Measurements from ENCODE around the gene SLIT3.

The SLIT3 gene

DNA sequence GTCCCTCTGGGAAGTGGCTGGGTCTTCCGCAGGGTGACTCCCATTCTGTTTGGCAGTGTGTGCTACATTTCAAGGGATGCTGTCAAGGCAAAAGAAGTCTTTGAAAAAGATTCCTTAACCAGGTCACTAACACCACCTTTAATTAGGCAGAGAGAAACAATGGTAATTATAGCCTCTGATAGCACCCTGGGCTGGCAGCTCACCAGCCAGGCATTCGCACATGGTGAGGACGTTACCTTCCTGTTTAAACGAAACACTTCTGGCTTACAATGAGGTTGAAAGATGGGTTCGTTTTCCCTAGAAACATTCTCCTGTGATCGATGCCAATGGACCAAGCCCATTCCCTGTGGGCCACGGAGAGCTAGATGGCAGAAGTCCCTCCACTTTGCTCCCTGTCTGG is 491.7 kb downstream of the SLIT3 start:
- DNase-seq, result no peak

- no peak for DNase-seq
These were observed 492.8 kb downstream of the SLIT3 start for GRCh38 chr5:168808051-168808616.

DNA sequence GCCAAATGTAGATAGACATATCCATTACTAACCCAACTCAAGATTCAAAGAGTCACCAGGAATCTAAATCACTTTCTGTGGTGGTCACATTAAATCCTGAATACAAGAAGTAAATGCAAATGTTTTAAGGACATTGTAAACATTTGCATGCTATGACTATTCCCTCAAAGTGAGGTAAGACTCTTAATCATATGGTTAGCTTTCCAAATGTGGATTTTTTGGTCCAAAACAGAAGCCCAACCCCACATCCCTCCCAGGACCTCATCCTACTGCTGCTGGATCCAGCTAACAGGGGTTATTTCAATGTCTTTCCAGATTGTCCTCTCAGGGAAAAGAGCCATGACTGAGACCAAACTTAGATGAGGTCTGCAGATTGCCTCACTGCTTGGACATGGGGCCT is 493.7 kb downstream of the SLIT3 start:
- DNase-seq, result no peak

DNA sequence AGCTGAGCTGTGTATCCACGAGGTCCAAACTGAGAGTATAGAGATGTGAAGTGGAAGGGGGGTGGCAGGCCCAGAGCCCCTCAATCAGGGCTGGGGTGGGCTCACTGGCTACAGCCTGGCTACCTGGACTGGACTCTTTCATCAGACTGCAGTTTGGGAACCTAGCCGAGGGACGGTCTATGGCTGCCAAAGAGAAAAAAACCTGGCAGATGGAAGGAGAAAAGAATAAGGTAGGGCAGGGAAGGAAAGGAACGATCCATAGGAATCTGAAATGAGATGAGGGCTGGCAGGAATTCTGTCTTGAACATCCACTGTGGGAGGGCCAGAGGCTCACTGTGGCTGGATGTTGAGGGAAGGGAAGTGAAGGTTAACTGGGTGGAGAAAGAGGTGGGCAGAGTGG is 497.4 kb downstream of the SLIT3 start:
- DNase-seq, result no peak

- DNase-seq, result no peak
These were observed 498.6 kb downstream of the SLIT3 start for GRCh38 chr5:168802337-168802736.

DNA sequence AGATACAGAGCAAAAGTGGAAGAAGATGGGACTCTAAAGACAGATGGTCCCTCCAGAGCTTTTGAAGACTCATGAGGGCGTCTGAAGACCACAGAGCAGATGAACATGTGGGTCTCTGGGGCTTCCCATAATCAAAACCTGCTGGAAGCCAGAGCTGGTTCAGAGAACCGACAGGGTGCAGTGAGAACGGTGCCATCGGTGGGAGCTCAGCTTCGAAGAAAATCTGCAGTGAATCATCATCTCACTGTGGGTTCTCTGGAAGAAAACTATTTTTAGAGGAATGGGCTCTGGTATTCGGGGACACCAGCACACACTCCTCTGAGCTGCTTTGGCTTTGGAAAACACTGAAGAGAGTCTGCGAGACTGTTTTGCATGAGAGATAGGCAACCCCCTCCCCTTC is 499.4 kb downstream of the SLIT3 start:
- no peak for DNase-seq

DNA sequence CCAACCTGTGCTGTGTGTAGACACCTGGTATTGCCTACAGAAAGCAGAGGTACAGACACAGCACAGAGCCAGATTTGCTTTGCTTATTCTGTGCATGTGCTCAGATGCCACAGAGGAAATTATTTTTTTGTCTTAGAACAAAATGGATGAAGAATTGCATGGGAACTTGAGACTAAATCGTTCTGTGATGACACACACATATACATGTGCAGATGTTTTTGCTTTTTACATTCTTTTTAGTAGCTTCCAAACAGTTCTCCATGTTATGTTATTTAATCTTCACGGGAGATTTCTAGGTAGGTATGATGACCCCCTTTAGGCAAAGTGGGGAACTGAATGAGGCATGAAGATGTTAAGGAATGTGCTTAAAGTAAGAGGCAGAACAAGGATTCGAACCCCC is 500.2 kb downstream of the SLIT3 start:
- no peak for DNase-seq

DNA sequence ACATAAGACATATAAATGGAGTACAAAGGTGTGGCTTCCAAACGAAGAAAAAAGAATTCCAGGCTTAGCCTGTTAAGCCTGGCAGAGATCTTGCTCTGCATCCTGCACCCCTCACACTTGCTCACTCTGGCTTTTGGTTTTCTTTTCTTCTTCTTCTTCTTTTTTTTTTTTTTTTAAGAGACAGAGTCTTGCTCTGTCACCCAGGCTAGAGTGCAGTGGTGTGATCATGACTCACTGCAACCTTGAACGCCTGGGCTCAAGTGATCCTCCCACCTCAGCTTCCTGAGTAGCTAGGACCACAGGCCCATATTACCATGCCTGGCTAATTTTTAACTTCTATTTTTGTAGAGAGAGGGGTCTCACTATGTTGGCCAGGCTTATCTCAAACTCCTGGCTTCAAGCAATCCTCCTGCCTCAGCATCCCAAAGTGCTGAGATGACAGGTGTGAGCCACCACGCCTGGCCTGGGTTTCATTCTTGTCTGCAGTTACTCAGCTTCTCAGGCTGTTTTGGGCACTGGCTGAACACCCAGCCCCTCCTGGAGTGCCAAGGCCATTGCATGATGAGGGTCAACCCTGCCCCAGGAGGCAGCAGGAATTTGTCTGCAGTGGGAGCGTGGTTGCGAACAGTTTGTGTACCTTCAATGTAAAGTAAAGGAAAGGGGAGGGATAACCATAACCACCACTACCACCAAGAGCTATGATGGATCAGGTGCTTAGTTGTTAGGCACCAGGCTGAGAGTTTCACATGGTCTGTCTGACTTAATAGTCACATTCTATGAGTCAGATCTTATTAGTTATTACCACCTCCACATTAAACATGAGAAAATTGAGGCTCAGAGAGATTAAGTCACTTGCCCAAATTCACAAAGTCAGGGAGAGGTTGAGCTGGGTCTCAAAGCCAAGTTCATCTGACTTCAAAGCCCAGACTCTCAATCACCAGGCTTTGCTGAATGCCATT is 502.6 kb downstream of the SLIT3 start:
- DNase-seq, result no peak

DNA sequence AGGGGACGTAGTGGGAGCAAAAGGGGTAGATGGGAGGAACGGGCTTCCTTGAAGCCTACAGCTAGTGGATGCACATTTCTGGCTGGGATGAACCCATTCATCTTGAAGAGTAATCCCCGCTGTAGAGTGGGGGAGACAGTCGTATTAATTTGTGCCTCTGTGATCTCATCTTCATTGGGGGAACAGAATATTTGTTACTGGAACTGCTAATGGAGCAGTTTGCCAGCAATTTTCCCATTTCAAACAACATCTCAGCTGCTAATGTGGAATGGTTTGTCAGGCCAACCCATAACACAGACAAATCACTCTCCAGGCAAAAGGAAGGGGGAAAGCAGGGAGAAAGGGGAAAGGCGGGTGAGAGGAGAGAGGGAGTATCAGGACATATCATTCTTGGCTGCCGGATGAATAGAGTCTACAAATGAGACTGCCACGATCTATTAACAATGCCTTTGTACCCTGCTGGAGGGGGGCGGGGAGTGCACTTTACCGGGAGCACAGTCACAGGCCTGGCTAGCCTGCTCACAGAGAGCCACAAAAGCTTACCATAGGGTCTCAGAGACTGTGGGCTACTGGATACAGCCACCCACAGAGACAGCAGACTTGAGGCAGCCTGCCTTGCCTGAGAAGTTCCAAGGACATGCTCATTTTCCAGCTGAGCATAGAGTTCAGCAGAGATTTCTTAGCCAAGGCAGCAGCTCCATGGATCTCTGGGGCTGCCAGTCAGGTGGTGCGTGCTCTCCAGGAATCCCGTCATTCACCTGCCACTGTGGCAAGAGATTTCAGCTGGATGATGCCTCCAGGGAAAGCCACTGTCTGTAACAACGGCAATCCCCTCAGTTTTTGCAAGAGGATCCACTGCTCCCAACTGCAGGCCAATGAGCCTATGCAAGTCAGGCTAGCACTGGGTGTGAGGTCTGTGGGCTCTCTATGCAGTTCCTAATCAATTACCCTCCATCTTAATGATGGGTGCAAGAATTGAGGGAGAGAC is 504.1 kb downstream of the SLIT3 start:
- no peak for DNase-seq

DNA sequence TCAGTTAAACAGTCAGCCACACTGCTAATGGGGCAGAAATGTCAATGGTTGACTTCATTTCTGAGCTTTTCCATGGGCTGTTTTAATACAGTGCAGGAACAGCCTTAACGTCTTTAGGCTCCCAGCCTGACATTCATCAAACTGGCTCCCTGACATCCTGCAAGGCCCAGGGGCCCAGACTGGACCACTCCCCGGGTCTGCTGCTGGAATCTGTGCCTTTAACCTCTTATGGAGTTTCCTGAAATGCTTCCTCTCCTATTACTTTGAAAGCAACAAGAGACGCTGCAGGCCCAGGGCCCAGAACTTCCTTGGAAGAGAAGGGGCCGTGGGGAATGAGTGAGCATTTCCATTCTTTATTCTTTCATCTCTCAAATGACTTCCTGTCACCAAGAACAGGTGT is 504.9 kb downstream of the SLIT3 start:
- DNase-seq, result no peak

- DNase-seq, result no peak
These were observed 506.8 kb downstream of the SLIT3 start for GRCh38 chr5:168793841-168794837.

- no peak for DNase-seq
These were observed 508.3 kb downstream of the SLIT3 start for GRCh38 chr5:168792678-168793077.

GRCh38 chr5:168790671-168791250 is 510.2 kb downstream of the SLIT3 start:
- DNase-seq, result no peak

GRCh38 chr5:168790002-168790635 is 510.8 kb downstream of the SLIT3 start:
- no peak for DNase-seq

DNA sequence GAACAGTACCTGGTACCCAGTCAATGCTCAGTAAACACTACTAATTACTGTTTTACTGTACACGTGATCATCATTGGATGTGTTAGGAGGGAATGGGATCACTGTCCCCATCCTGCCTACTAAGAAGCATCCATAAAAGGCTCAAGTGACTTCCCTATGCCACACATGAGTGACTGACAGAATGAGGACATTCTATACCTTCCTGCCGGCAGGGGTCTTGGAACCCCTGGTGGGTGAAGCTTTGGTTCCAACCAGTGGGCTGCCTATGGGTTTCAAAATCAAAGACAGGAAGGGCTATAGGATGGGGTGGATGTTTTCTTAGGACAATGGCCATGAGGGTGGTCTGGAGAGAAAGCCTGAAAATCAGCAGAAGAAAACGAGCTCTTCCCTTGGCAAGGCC is 512.2 kb downstream of the SLIT3 start:
- DNase-seq, result no peak

DNA sequence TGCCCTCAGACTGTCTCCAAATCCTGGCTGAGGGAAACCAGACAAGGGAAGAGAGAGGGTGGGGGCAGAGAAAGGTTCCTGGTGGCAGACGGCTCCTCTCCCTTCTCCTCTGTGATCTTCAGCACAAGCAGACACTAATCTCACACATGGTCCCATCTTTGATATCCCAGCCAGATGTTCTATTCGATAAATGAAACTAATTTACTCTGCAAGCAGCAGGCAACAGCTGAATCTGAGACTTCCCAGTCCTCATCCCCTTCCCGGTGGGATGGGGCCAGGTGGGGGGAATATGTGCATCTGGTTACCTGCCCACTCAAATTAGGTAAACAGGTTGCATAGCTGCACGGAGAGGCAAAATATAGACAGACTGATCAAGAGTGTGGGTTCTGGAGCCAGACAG is 512.8 kb downstream of the SLIT3 start:
- DNase-seq, result no peak

DNA sequence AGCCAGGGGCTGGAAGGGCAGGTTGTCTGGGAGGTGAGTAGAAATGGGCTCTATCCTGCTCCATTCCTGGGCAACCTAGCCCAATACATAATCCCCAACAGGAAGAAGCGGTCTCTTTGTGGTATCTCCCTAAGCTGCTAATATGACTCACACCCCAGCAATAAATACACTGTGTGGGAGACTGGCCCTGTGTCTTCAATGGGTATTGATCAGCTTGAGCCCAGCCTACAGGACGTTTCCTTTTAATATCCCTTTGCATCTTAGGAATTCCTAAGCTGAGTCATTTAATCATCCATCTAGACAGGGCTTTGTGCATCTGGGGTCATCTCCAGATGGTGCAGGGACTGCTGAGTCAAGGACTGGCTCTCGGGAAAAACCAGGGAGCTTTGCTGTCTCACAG is 514.8 kb downstream of the SLIT3 start:
- no peak for DNase-seq

DNA sequence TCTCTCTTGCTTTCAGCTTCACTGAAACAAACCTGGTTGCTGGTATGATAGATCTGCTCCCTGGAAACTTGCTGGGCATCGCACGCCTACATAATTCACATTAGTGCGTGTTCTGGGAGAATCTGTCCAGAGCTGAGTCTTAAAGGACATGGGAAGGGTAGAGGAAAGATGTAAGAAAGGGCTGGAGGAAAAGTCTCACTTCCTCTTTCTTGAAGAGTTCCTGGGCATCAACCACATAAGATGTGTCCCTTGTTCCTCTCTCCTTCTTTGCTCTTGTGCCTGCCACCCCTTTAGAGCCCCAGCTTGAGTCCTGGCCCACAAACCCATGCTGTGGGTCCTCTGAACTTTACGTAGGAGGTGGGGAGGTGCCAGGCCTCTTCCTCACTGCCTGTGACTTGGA is 516.5 kb downstream of the SLIT3 start:
- no peak for DNase-seq

DNA sequence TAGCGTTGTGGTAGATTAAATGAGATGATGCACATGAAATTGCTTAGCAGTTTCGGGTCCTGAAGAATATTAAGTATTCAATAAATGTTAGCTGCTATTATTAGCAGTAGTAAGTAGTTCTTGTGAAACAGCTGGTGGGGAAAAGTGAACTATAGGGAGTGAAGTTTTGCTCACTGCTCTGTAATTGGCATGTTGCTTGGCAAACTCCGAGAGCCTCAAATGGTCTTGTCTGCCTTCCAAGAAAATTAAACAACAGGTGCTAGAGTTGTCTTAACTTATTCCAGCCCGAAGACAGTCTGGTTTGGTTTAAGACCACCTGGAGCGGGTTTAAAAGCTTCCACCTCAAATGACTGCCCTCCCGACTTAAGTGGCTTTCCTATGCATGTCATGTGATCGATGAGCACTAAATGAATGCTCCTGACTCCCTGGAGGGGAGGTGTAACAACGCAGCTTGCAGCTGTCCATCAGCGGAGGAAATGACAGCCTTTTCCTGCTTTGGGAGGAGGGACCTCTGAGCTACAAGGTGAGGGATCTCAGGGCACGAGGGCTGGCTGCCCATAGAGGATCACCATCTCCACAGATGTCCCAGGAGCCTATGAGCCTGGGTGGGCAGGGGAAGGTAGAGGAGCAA is 518.9 kb downstream of the SLIT3 start:
- no peak for DNase-seq

GRCh38 chr5:168780888-168781287 is 520.1 kb downstream of the SLIT3 start:
- no peak for DNase-seq

DNA sequence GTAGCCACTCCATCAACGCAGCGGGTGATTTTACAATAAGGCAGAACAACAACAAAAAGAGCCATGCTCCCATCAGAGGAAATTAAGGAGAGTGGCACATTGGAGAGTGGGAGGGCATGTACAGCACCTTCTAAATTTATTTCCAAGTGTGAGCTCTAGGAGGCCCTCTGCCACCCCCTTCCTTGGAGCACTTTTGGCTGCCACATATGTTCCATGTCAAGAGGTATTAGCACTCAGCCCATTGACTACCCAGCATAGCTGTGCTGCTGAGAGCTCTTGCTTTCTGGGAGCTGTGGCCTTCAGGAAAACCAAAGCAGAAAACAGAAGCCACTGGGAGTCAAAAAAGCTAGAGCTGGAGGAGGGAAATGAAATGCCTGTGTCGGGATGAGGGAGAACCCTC is 521.6 kb downstream of the SLIT3 start:
- no peak for DNase-seq

All from CD4-positive, alpha-beta T cell treated with Interleukin-4 for 4 hours (primary cell).